ENCODE data around the gene ARL6IP4.

DNA sequence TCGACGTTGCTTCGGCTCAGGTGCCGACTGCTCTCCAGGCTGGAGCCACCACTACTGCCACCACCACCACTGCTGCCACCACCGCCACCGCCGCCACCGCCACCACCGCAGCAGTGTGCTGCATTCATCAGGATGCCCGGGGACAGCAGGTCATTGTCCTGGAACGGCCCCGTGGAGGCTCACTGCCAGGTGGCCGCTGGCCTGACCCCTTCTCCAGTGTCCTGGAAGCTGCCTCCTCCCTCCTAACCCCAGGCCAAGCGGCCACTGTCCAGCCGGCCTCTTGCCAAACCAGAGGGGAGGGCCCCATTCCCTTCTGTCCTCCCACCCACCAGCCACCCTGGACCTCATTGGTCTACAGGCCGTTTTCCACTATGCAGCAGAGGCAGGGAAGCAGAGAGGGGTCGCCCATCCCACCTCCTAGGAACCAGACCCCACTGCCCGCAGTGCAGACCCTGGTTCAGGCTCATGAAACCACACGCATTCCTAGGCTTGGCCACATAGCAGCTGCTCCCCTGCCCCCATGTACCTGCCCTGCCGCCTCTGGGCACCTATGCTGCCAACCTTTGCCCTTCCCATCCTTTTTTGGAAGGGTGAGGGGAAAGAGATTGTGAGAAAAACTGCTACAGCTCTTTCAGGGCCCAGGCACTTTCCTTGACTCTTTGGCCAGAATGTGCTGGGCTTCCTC is 15.2 kb downstream of the ARL6IP4 start:
- TF ChIP-seq EZH2 (IDR thresholded peaks at IDR 0.05; ENCODE audit: borderline replicate concordance, low read depth, low read length, poor library complexity, severe bottlenecking) = no peak
- TF ChIP-seq, protein P1, sequence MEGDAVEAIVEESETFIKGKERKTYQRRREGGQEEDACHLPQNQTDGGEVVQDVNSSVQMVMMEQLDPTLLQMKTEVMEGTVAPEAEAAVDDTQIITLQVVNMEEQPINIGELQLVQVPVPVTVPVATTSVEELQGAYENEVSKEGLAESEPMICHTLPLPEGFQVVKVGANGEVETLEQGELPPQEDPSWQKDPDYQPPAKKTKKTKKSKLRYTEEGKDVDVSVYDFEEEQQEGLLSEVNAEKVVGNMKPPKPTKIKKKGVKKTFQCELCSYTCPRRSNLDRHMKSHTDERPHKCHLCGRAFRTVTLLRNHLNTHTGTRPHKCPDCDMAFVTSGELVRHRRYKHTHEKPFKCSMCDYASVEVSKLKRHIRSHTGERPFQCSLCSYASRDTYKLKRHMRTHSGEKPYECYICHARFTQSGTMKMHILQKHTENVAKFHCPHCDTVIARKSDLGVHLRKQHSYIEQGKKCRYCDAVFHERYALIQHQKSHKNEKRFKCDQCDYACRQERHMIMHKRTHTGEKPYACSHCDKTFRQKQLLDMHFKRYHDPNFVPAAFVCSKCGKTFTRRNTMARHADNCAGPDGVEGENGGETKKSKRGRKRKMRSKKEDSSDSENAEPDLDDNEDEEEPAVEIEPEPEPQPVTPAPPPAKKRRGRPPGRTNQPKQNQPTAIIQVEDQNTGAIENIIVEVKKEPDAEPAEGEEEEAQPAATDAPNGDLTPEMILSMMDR (conservative IDR thresholded peaks at IDR 0.05; ENCODE audit: low read depth, low read length) = no peak

All from A673 (cell line).